ENCODE measurements around the gene UXT.
"Not testable (repeated sequence)": the region's sequence is repeated elsewhere in the genome, so short reads cannot be mapped to it uniquely, and the experiment has no call there.

Gene UXT

DNA sequence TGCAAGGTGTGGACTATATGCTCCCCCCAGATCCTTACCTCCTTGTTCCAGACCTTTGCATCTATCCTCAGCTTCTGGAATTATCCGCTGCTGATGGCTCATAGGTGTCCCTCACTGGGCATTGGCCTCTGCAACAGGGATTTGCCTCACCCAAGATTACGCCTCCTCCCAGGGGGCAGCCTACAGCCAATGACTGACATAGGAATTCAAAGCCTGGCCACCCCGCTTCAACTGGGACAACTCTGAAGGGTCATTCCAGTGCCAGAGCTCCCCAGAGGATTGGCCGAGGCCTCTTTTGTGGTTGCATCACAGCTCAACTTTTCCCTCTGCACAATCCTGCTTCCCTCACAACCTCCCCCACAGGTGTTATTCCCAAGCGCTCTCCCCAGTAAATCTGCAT is 44.4 kb downstream of the UXT start:
- DNase-seq (ENCODE audit: low read depth, low spot score), result no peak

DNA sequence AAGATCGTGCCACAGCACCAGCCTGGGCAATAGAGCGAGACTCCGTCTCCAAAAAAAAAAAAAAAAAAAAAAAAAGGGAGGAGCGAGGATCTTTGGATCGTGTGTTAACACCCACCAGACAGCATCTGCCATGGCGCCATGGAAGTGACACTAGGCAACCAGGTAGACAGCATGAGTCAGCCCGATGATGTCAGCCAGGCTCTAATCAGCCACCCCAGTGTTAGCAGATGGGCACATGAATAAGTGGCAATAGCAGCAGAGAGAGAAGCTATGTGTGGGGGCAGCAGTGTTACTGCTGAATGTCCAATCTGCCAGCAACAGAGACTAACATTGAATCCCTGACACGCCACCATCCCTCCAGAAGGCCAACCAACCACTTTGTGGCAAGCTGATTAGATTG is 45.9 kb downstream of the UXT start:
- DNase-seq (ENCODE audit: low read depth, low spot score), result no peak

- DNase-seq (ENCODE audit: low read depth, low spot score), result no peak
Observed at GRCh38 chrX:47612418-47612817, 46.6 kb downstream of the UXT start.

- DNase-seq (ENCODE audit: low read depth, low spot score), result no peak
Observed at GRCh38 chrX:47611926-47612325, 47.1 kb downstream of the UXT start.

DNA sequence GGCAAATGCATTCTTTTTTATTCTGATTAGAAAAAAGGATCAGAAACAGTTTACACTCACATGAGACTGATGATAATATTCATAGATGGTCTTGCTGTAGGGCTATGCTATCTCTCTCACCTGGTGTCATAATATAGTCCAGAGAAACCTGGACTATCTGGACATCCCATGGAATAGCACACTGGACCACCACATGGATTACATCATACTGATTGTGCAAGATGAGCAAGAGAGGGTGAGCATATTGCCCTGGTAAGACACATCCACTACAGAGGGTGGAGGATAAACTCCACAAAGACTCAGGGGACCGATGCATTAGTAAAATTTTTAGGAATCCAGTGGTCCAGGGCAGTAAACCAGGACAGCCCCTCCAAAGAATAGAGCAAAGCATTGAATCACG is 47.5 kb downstream of the UXT start:
- no peak for DNase-seq (ENCODE audit: low read depth, low spot score)

DNA sequence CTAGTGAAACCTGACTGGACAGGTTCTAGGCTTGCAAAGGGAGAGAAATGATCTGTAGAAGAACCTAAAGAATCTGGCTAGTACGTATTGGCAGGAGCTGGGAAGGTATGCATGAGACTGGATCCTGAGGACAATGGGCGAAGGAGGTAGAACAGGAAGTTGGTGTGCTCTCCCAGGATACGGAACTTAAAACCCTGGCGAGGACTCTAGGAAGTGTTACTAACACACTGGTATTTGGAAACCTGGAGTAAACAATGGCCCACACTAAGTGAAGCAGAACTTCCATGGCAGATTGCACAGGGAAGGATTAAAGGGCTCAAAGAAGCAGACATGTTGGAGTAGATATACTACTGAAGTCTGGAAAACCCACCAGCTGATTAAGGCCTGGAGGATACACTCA is 48.5 kb downstream of the UXT start:
- DNase-seq (ENCODE audit: low read depth, low spot score), result no peak

GRCh38 chrX:47608130-47608810 is 50.7 kb downstream of the UXT start:
- no peak for DNase-seq (ENCODE audit: low read depth, low spot score)

DNA sequence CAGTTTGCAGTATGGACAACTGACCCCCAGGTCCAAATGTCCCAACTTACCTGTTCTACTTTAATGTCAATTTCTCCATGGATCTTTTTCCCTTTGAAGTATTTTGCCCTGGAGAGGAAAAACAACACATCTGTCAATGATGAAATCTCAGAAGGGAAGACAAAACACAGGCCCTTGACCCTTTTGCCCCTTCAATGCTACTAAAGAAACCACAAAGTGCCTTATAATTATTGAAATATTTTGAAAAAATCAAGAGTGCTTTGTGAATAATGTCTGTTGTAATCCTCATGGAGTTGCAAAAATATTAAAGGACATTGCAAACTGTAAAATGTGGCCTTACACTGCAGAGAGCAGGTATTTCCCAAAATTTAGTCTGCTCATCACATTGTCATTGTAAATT is 51.9 kb downstream of the UXT start:
- no peak for DNase-seq (ENCODE audit: low read depth, low spot score)

DNA sequence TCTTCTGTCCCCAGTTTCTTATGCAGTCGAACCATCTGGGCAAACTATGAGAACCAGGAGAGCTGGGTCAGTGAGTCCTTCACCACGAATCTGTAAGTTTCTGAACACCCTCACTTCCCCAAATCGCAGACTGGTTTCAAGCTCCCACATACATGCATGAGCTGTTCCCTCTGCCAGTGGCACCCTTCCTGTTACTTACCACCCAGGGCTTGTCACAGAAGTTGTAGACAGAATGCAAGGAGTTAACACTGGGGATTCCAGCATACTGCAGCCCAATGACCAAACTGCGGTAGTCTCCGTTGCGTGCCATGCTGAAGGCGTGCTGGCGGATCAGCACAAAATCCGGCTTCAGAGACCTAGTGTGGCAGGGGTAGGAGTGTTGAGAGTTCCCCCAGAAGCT is 54.0 kb downstream of the UXT start:
- no peak for DNase-seq (ENCODE audit: low read depth, low spot score)

DNA sequence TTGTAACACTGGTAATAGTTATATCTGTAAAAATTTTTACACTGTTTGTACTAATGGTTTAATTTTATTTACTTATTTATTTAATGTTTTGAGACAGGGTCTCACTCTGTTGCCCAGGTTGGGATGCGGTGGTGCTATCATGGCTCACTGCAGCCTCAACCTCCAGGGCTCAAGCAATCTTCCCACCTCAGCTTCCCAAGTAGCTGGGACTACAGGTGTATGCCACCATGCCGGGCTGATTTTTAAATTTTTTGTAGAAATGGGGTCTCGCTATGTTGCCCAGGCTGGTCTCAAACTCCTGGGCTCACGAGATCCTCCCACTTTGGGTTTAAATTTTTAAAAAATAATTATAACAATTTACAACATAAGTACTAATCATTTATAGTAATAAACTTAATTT is 55.9 kb downstream of the UXT start:
- not testable (repeated sequence) for DNase-seq (ENCODE audit: low read depth, low spot score)
